HUES48 (cell line): ENCODE data around the gene CLCN4.

Source experiments
- H3K27ac ChIP-seq: one replicate; pipeline ENCODE4 v1.7.0; 2013; ENCODE audit warnings: low read depth, low read length, inconsistent platforms
- H3K27me3 ChIP-seq: 2 replicates; pipeline ENCODE4 v1.6.1; 2013; ENCODE audit warnings: mild to moderate bottlenecking, low read length; ENCODE audit not compliant: control insufficient read depth, insufficient read depth
- H3K36me3 ChIP-seq: 2 replicates; pipeline ENCODE4 v1.6.1; 2013; ENCODE audit warnings: low read length; ENCODE audit not compliant: control insufficient read depth, insufficient read depth
- H3K4me1 ChIP-seq: 2 replicates; pipeline ENCODE4 v1.6.1; 2013; ENCODE audit warnings: mild to moderate bottlenecking, low read length; ENCODE audit not compliant: control insufficient read depth, insufficient read depth
- H3K4me3 ChIP-seq: 2 replicates; pipeline ENCODE4 v1.5.1; 2013; ENCODE audit warnings: mild to moderate bottlenecking, low read depth, low read length
- H3K9ac ChIP-seq: 2 replicates; pipeline ENCODE4 v1.6.1; 2013; ENCODE audit warnings: mild to moderate bottlenecking, low read depth, low read length, moderate library complexity
- H3K9me3 ChIP-seq: 2 replicates; pipeline ENCODE4 v1.6.1; 2013; ENCODE audit warnings: low read length; ENCODE audit not compliant: control insufficient read depth, insufficient read depth

CLCN4 gene

GRCh38 chrX:10156199-10157031 lies at the start of gene CLCN4:
Gene CLCN4, plus strand, starts transcription at chrX:10156975. Its CDS starts 28,058 bp downstream, at chrX:10185033.
- H3K9ac ChIP-seq, result no peak within 1 kb of the TSS
- H3K27me3 ChIP-seq, result peaks cover 7% of the 10 kb centered on the region; the same call in 1 of the 2 replicates

GRCh38 chrX:10107483-10107882 lies 49.3 kb upstream of the CLCN4 start:
- Histone ChIP-seq H3K27me3 (no peaks in the 10 kb centered on the region), H3K36me3 (no peaks in the 10 kb centered on the region), H3K27ac (no peak overlapping the region), H3K9ac (no peak overlapping the region), H3K4me1 (no peaks in the 10 kb centered on the region), H3K4me3 (no peak overlapping the region), H3K9me3 (no peaks in the 10 kb centered on the region)

More at GRCh38 chrX:10156199-10157031, at the start of gene CLCN4:
- Histone ChIP-seq H3K27ac (peak within 1 kb of the TSS; percentile 71), H3K4me3 (peak within 1 kb of the TSS; percentile 46), H3K9me3 (no peaks in the 10 kb centered on the region), H3K4me1 (peaks cover 26% of the 10 kb centered on the region), H3K36me3 (no peaks in the 10 kb centered on the region)

DNA sequence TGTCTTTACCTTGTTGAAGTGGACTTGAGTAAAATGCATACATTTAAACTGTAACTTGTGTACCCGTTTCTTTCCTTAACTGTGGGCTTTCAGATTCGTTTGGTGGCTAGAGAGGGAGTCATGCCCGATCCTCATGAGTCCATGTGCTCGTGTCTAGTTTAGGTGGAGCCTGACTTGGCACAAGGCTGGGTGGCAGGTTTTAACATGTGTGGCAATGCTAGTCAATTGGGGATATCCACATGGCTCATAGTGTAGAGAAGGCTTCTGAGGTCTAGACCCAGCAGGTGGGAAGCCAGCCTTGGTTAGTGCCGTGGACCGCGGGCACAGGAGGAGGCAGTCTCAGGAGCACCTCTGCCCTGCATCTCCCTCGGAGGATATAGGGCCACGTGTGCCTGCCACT lies 48.5 kb upstream of the CLCN4 start:
- Histone ChIP-seq H3K9ac (no peak overlapping the region), H3K36me3 (no peaks in the 10 kb centered on the region), H3K27me3 (no peaks in the 10 kb centered on the region), H3K27ac (no peak overlapping the region), H3K4me1 (no peaks in the 10 kb centered on the region), H3K9me3 (no peaks in the 10 kb centered on the region), H3K4me3 (no peak overlapping the region)

- Histone ChIP-seq H3K9me3 (no peaks in the 10 kb centered on the region), H3K4me3 (no peak overlapping the region)
These were observed 47.1 kb upstream of the CLCN4 start for GRCh38 chrX:10109695-10110094.

GRCh38 chrX:10110316-10110935 lies 46.3 kb upstream of the CLCN4 start:
- H3K36me3 ChIP-seq, result no peaks in the 10 kb centered on the region
- no peak overlapping the region for H3K27ac ChIP-seq
- no peak overlapping the region for H3K9ac ChIP-seq
- H3K4me1 ChIP-seq, result no peaks in the 10 kb centered on the region
- H3K4me3 ChIP-seq, result no peak overlapping the region
- H3K27me3 ChIP-seq, result no peaks in the 10 kb centered on the region
- no peaks in the 10 kb centered on the region for H3K9me3 ChIP-seq

More at GRCh38 chrX:10109695-10110094, 47.1 kb upstream of the CLCN4 start:
- Histone ChIP-seq H3K4me1 (no peaks in the 10 kb centered on the region), H3K9ac (no peak overlapping the region), H3K36me3 (no peaks in the 10 kb centered on the region), H3K27me3 (no peaks in the 10 kb centered on the region), H3K27ac (no peak overlapping the region)

GRCh38 chrX:10110984-10111363 lies 45.8 kb upstream of the CLCN4 start:
- Histone ChIP-seq H3K9ac (no peak overlapping the region), H3K4me3 (no peak overlapping the region), H3K36me3 (no peaks in the 10 kb centered on the region), H3K9me3 (no peaks in the 10 kb centered on the region), H3K27me3 (no peaks in the 10 kb centered on the region), H3K27ac (no peak overlapping the region), H3K4me1 (no peaks in the 10 kb centered on the region)

DNA sequence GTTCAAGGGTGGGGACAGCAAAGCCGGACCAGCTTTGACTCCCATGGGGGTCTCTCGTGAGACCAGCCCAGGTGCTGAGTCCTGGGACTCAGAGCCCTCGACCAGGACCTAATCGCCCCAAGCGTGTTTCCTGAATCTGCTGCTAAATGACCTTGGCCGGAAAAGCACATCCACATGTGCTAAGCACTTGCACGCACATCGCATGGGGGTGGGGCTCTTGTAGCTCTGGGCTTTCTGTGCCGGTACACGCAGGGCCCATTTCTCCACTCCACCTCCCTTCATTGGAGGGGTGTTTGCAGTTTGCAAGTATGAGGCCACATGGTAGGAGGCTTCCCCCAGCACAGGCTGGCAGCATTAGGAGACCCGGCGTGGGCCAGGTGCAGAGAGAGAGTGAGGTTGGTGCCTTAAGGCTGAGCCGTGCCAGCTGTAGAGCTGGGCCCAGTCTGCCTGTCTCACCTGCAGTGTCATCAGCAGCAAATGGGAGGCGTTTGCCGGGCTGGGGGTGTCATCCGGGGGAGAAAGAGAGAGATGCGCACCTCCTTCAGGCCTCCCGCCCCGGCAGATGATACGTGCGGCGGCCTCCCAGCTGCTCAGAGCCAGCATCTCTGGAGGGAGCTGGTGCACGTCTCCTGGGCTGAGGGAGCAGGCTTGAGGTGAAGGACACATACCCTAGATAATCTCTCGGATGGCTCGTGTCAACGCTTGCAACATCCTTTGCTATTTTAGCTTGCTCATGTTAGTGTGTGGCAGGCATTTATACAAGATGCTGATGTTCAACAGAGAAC lies 45.2 kb upstream of the CLCN4 start:
- Histone ChIP-seq H3K4me1 (no peaks in the 10 kb centered on the region), H3K9ac (no peak overlapping the region), H3K4me3 (no peak overlapping the region), H3K27me3 (no peaks in the 10 kb centered on the region), H3K36me3 (peaks cover under 1% of the 10 kb centered on the region), H3K27ac (no peak overlapping the region), H3K9me3 (no peaks in the 10 kb centered on the region)

GRCh38 chrX:10112510-10112909 lies 44.3 kb upstream of the CLCN4 start:
- H3K27ac ChIP-seq, result no peak overlapping the region
- H3K27me3 ChIP-seq, result no peaks in the 10 kb centered on the region
- peaks cover 10% of the 10 kb centered on the region for H3K36me3 ChIP-seq
- H3K4me3 ChIP-seq, result no peak overlapping the region
- H3K4me1 ChIP-seq, result no peaks in the 10 kb centered on the region
- no peak overlapping the region for H3K9ac ChIP-seq
- H3K9me3 ChIP-seq, result 0 out of 2 replicates have a peak, but pooled peaks cover 4% of the 10 kb centered on the region

DNA sequence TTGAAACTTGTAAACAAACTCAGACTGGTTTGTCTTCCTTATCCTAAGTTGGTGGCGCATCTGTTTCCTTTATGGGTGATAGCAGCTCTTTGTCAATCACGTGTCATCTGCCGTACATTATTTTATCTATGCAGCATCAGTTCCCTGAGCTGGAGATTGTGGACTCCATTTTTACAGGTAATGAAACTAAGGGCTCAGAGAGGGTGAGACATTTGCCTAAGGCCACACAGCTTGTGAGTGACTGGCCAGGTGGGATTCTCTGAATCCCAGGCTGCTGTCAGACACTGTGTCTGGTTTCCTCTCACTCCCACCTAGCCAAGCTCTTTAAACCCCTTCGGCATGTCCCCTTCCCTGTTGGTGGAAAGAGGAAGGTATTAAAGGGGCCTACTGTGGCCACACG lies 41.7 kb upstream of the CLCN4 start:
- Histone ChIP-seq H3K27me3 (no peaks in the 10 kb centered on the region), H3K9ac (no peak overlapping the region), H3K27ac (no peak overlapping the region), H3K4me1 (no peaks in the 10 kb centered on the region), H3K36me3 (peaks cover 27% of the 10 kb centered on the region), H3K4me3 (no peak overlapping the region), H3K9me3 (peaks cover 25% of the 10 kb centered on the region)

GRCh38 chrX:10117301-10117700 lies 39.5 kb upstream of the CLCN4 start:
- Histone ChIP-seq H3K9ac (no peak overlapping the region), H3K9me3 (peaks cover 42% of the 10 kb centered on the region), H3K27me3 (no peaks in the 10 kb centered on the region), H3K36me3 (peaks cover 31% of the 10 kb centered on the region), H3K4me3 (no peak overlapping the region), H3K27ac (no peak overlapping the region), H3K4me1 (no peaks in the 10 kb centered on the region)
